Coronary artery (tissue), 2 donors: ENCODE measurements around the gene RCC1.
"Not testable (repeated sequence)": the region's sequence is repeated elsewhere in the genome, so short reads cannot be mapped to it uniquely, and the experiment has no call there.

Experiments used
- DNase-seq: peaks from one replicate; pipeline ENCODE4 v3.0.0-alpha.2; 2017; ENCODE audit warnings: low spot score
- H3K27ac ChIP-seq, 2 donors: fragments of 200-600 bp; sonication (generic); one replicate each; pipeline ENCODE4 v1.5.1; 2016 to 2019
- H3K4me3 ChIP-seq: fragments of 200-600 bp; sonication (generic); 2 replicates; pipeline ENCODE4 v1.5.1; 2016; ENCODE audit warnings: mild to moderate bottlenecking, moderate library complexity
- CTCF ChIP-seq: fragments of 200-600 bp; sonication (generic); IDR thresholded peaks from one replicate; pipeline ENCODE4 v1.5.1; 2019; ENCODE audit warnings: antibody characterized with exemption

Gene RCC1

DNA sequence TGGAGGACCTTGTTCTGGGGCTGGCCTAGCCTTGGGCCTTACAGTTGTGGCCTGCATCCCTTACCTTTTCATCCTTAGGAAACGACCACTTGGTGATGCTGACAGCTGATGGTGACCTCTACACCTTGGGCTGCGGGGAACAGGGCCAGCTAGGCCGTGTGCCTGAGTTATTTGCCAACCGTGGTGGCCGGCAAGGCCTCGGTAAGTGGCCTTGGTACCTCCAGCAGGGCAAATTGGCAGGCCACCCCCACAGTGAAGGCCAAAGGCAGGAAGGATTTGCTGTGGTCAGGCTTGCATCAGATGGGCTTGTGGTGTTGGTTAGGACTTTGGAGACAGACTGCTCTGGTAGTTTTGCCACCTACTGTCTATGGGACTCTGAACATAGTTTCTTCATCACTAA lies 29.3 kb downstream of the RCC1 start:
- Histone ChIP-seq H3K27ac (no peak overlapping the region), H3K4me3 (no peak overlapping the region)
- no peak for TF ChIP-seq CTCF
- DNase-seq: no peak

GRCh38 chr1:28537457-28538199 lies 31.8 kb downstream of the RCC1 start:
- Histone ChIP-seq H3K27ac (no peak overlapping the region), H3K4me3 (no peak overlapping the region)
- TF ChIP-seq CTCF: no peak
- DNase-seq: no peak

DNA sequence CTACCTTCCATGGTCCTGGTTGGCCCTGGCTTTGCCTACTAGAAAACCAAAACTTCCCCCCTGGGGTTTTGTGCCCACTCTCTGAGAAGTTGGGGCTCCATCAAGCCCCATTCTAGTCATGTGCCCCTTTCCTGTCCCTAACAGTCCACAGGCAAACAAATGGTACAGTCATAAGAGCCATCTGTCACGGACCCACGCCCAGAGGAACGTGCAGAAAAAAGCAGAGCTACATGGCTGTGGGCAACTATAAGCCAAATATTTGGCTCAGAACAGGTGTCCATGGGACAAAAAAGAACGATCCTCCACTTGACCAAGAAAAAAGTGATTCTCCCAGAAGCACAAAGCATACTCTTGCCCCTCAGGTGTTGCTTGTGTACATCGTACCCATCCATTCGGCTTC lies 32.4 kb downstream of the RCC1 start:
- H3K27ac ChIP-seq: no peak overlapping the region
- no peak overlapping the region for H3K4me3 ChIP-seq
- no peak for DNase-seq
- TF ChIP-seq CTCF: no peak

GRCh38 chr1:28540651-28541050 lies 34.8 kb downstream of the RCC1 start:
- no peak overlapping the region for H3K27ac ChIP-seq
- H3K4me3 ChIP-seq: no peak overlapping the region
- TF ChIP-seq CTCF: no peak
- DNase-seq: no peak

DNA sequence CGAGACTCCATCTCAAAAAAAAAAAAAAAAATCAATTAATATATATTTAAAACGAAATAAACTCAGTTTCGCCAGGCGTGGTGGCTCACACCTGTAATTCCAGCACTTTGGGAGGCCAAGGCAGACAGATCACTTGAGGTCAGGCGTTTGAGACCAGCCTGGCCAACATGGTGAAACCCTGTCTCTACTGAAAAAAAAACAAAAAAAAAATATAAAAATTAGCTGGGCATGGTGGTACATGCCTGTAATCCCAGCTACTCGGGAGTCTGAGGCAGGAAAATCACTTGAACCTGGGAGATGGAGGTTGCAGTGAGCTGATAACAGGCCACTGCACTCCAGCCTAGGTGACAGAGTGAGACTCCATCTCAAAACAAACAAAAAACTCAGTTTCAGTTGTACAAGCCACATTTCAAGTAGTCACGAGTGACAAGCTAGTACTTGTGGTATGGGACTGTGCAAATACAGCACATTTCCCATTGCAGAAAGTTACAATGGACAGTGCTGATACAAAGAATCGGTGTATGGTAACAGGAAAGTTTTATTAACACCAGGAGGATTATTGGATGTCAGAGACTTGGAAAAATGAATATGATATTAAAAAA lies 35.7 kb downstream of the RCC1 start:
- DNase-seq, H3K27ac ChIP-seq, H3K4me3 ChIP-seq: not testable (repeated sequence)

- Histone ChIP-seq H3K4me3 (no peak overlapping the region), H3K27ac (no peak overlapping the region)
- TF ChIP-seq CTCF: no peak
- no peak for DNase-seq
Measured at GRCh38 chr1:28545246-28545628, 39.4 kb downstream of the RCC1 start.

GRCh38 chr1:28548318-28548717 lies 42.5 kb downstream of the RCC1 start:
- no peak for DNase-seq
- Histone ChIP-seq H3K4me3 (no peak overlapping the region), H3K27ac (no peak overlapping the region)
- TF ChIP-seq CTCF: no peak
